Spinal cord (tissue), 10 donors: ENCODE data around the gene SLC6A13. TPM values are rescaled to one million over a fixed set of nuclear protein-coding genes. Genes with fewer than 3 reads are reported as not detected.

Experiments
- DNase-seq, 6 donors: peaks; one replicate each; pipeline versions ENCODE4 v3.0.0 to v3.0.0-alpha.2; 2013 to 2015; ENCODE audit warnings: low spot score in 6 of 6, low read depth in 4 of 6
- H3K27ac ChIP-seq: one replicate; pipeline ENCODE4 v1.5.1; 2013; ENCODE audit warnings: low read depth, low read length, control low read depth
- H3K27me3 ChIP-seq: one replicate; pipeline ENCODE4 v1.6.1; 2013; ENCODE audit warnings: low read length; ENCODE audit not compliant: control insufficient read depth, insufficient read depth
- H3K36me3 ChIP-seq: one replicate; pipeline ENCODE4 v1.6.1; 2013; ENCODE audit warnings: low read length; ENCODE audit not compliant: control insufficient read depth, insufficient read depth
- H3K4me1 ChIP-seq: one replicate; pipeline ENCODE4 v1.6.1; 2013; ENCODE audit warnings: low read length; ENCODE audit not compliant: control insufficient read depth, insufficient read depth
- H3K4me3 ChIP-seq: one replicate; pipeline ENCODE4 v1.5.1; 2013; ENCODE audit warnings: low read depth, low read length, control low read depth
- H3K9me3 ChIP-seq: one replicate; pipeline ENCODE4 v1.6.1; 2013; ENCODE audit warnings: low read length; ENCODE audit not compliant: control insufficient read depth, insufficient read depth
- WGBS: methylation state at CpG from one replicate; pipeline ENCODE4 v1.1.5; 2013; ENCODE audit warnings: missing lambda C conversion rate; ENCODE audit not compliant: insufficient coverage; 5-methylcytosine and 5-hydroxymethylcytosine counted together
- polyA plus RNA-seq, 2 donors: library from polyadenylated mRNA; unstranded; fragments of 120-200 nt; gene quantifications; one replicate each; pipeline ENCODE4 v1.2.1, GENCODE V29; 2013; ENCODE audit not compliant: insufficient read length in 2 of 2
- total RNA-seq, 2 donors: library from RNA; depleted of rRNA in 1 of 2; stranded (reverse); fragments of 120-200 nt in 1 of 2; fragments of >200 nt in 1 of 2; gene quantifications; one replicate each; pipeline versions ENCODE4 v1.2.3 to v1.2.4, GENCODE V29; 2013 to 2014
- donor health status: healthy.

SLC6A13 gene
- total and polyA plus RNA-seq, 4 donors, result 33.6 to 711 (median 153) TPM

- DNase-seq, result no peak
- Histone ChIP-seq H3K27me3 (no peaks in the 10 kb centered on the region), H3K4me1 (peaks cover 15% of the 10 kb centered on the region), H3K36me3 (no peaks in the 10 kb centered on the region), H3K4me3 (no peak overlapping the region), H3K9me3 (no peaks in the 10 kb centered on the region), H3K27ac (no peak overlapping the region)
- WGBS, result 96% methylated on average over 20 of the region's 21 CpGs
These were observed 55.7 kb downstream of the SLC6A13 start for GRCh38 chr12:206746-207440.

DNA sequence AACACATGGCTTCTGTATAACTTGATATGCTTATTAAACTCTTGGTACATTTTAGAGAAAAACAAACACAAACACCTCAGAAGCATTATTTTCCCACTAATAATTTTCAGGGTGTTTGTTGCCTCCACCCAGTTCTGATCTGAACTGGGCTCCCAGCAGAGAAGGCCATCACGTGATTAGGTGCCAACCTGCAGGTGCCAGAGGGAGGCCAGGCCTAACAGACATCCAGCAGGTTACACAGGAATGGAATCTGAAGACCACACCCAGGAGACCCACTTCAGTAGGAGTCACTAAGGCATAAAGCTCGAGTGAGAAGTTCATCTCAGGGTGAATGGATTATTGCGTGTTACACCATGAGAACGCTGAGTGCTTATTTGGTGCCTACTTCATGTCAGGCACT lies 57.6 kb downstream of the SLC6A13 start:
- no peak for DNase-seq

DNA sequence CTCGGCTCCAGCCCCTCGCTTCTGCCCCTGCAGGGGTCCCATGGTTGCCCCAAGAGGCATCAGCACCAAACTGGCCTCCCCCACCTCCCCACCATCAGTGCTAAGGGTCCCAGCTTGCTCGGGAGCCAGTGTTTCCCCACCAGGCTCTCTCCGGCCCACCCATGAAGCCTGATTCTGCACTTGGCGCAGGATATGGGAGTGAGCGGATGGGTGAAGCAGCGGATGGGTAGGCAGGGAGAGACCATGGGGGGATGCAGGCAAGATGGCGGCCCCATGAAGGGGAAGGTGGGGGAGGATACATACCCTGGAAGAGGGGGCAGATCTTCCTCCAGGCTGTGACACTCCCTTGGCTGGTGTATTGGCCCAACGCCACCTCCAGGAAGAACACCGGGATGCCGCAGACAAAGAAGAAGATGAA lies 58.4 kb downstream of the SLC6A13 start:
- Histone ChIP-seq H3K27ac (no peak overlapping the region), H3K4me3 (peak overlapping the region; percentile 41)
- 86% methylated on average over 8 of the region's 11 CpGs for WGBS

More for the DNA sequence above, 57.6 kb downstream of the SLC6A13 start:
- Histone ChIP-seq H3K4me1 (peaks cover 17% of the 10 kb centered on the region), H3K36me3 (no peaks in the 10 kb centered on the region), H3K4me3 (no peak overlapping the region), H3K27ac (no peak overlapping the region), H3K9me3 (no peaks in the 10 kb centered on the region), H3K27me3 (no peaks in the 10 kb centered on the region)
- WGBS, result 96% methylated on average over 3 of the region's 4 CpGs

GRCh38 chr12:203462-204260 lies 59.0 kb downstream of the SLC6A13 start:
- DNase-seq, result peak in 2 of 6 donors; percentile 67 to 72
- 14% methylated on average over 73 of the region's 84 CpGs for WGBS
- Histone ChIP-seq H3K27ac (no peak overlapping the region), H3K27me3 (no peaks in the 10 kb centered on the region), H3K4me3 (peak overlapping the region; percentile 41), H3K9me3 (no peaks in the 10 kb centered on the region), H3K36me3 (no peaks in the 10 kb centered on the region), H3K4me1 (peaks cover 24% of the 10 kb centered on the region)

More for the DNA sequence above, 58.4 kb downstream of the SLC6A13 start:
- no peak for DNase-seq
- no peaks in the 10 kb centered on the region for H3K27me3 ChIP-seq
- no peaks in the 10 kb centered on the region for H3K9me3 ChIP-seq
- peaks cover 20% of the 10 kb centered on the region for H3K4me1 ChIP-seq
- no peaks in the 10 kb centered on the region for H3K36me3 ChIP-seq

DNA sequence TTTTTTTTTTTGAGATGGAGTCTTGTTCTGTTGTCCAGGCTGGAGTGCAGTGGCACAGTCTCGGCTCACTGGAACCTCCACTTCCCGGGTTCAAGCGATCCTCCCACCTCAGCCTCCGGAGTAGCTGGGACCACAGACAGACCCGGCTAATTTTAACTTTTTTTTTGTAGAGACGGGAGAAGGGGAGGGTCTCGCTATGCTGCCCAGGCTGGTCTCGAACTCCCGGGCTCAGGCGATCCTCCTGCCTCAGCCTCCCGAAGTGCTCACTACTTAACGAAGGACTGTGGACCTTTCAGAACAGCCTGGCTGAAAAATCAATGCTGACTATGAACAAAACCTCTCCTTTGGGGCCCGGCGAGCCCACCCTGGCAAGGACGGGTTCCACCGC lies 59.6 kb downstream of the SLC6A13 start:
- H3K27me3 ChIP-seq, result no peaks in the 10 kb centered on the region
- peaks cover 25% of the 10 kb centered on the region for H3K4me1 ChIP-seq
- H3K9me3 ChIP-seq, result no peaks in the 10 kb centered on the region
- no peak overlapping the region for H3K27ac ChIP-seq
- WGBS, result 39% methylated on average over 10 of the region's 16 CpGs
- no peaks in the 10 kb centered on the region for H3K36me3 ChIP-seq
- no peak for DNase-seq
- H3K4me3 ChIP-seq, result no peak overlapping the region

DNA sequence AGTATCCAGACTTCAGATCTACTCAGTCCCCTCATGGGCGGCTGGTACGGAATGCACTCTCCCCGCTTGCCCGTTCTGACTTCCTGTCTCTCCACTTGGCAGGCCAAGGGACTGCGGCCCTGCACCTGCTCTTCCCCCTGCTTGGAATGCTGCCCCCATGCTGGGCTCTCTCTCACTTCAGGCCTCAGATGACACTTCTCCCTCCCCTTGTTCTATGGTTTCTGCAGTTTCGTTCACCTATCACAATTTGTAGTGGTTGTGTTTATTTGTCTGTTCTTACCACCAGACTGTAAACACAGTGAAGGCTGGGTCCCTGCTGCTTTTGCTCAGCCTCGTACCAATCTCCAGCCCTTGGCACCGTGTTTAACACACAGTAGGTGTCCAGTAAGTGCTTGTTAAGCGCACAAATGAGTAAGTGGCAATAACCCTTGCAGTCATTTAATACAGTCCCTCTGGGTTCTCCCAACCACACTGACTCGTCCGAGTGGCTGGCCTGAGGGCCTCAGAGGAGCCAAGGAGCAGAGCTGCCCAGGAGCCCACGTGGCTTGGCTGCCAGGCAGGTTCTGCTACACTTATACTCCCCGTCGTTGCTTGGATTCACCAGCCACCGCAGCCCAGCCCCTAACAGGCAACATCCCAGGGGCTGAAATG lies 60.4 kb downstream of the SLC6A13 start:
- peak in 1 of 6 donors; percentile 48 for DNase-seq
- H3K9me3 ChIP-seq, result no peaks in the 10 kb centered on the region
- no peaks in the 10 kb centered on the region for H3K36me3 ChIP-seq
- no peak overlapping the region for H3K27ac ChIP-seq
- 44% methylated on average over 11 of the region's 15 CpGs for WGBS
- H3K4me3 ChIP-seq, result no peak overlapping the region
- no peaks in the 10 kb centered on the region for H3K27me3 ChIP-seq
- peaks cover 25% of the 10 kb centered on the region for H3K4me1 ChIP-seq

- no peak overlapping the region for H3K27ac ChIP-seq
- DNase-seq, result no peak
- no peak overlapping the region for H3K4me3 ChIP-seq
- no peaks in the 10 kb centered on the region for H3K36me3 ChIP-seq
- WGBS, result 93% methylated on average over 6 of the region's 8 CpGs
- peaks cover 25% of the 10 kb centered on the region for H3K4me1 ChIP-seq
- H3K9me3 ChIP-seq, result no peaks in the 10 kb centered on the region
- H3K27me3 ChIP-seq, result no peaks in the 10 kb centered on the region
These were observed 61.3 kb downstream of the SLC6A13 start for GRCh38 chr12:201361-201760.

GRCh38 chr12:198705-199104 lies 63.9 kb downstream of the SLC6A13 start:
- 85% methylated on average over 5 of the region's 9 CpGs for WGBS
- no peaks in the 10 kb centered on the region for H3K27me3 ChIP-seq
- H3K4me3 ChIP-seq, result no peak overlapping the region
- no peaks in the 10 kb centered on the region for H3K36me3 ChIP-seq
- peaks cover 17% of the 10 kb centered on the region for H3K4me1 ChIP-seq
- no peaks in the 10 kb centered on the region for H3K9me3 ChIP-seq
- DNase-seq, result no peak
- no peak overlapping the region for H3K27ac ChIP-seq

- no peaks in the 10 kb centered on the region for H3K9me3 ChIP-seq
- no peaks in the 10 kb centered on the region for H3K36me3 ChIP-seq
- H3K27me3 ChIP-seq, result no peaks in the 10 kb centered on the region
- no peak overlapping the region for H3K4me3 ChIP-seq
- no peak for DNase-seq
- H3K27ac ChIP-seq, result no peak overlapping the region
- WGBS, result 90% methylated on average over 10 of the region's 11 CpGs
- H3K4me1 ChIP-seq, result peaks cover 21% of the 10 kb centered on the region
These were observed 64.5 kb downstream of the SLC6A13 start for GRCh38 chr12:197911-198695.
